Measurements from ENCODE around the gene GFRA4.

Gene GFRA4

GRCh38 chr20:3661060-3661813 lies 2.0 kb downstream of the GFRA4 start:
- H3K27me3 ChIP-seq (ENCODE audit: low read depth), result peaks cover 9% of the 10 kb centered on the region; the same call in 1 of the 2 replicates
- in situ Hi-C loops (cut with MboI; ENCODE audit: low sequenced_read_pairs), result no loop called here
- no peak overlapping the region for H3K4me3 ChIP-seq
- H3K9me3 ChIP-seq, result no peaks in the 10 kb centered on the region
- no peaks in the 10 kb centered on the region for H3K36me3 ChIP-seq (replicated peaks)
- no peak for DNase-seq (ENCODE audit: low spot score in 2 of 2)
- no peaks in the 10 kb centered on the region for H3K4me1 ChIP-seq

- no peaks in the 10 kb centered on the region for H3K4me1 ChIP-seq
- no peak overlapping the region for H3K4me3 ChIP-seq
- no peaks in the 10 kb centered on the region for H3K36me3 ChIP-seq (replicated peaks)
- in situ Hi-C loops (cut with MboI; ENCODE audit: low sequenced_read_pairs), result no loop called here
- peaks cover 9% of the 10 kb centered on the region; the same call in 1 of the 2 replicates for H3K27me3 ChIP-seq (ENCODE audit: low read depth)
- no peaks in the 10 kb centered on the region for H3K9me3 ChIP-seq
- no peak for DNase-seq (ENCODE audit: low spot score in 2 of 2)
Observed at GRCh38 chr20:3660262-3661059, 2.7 kb downstream of the GFRA4 start.

GRCh38 chr20:3659492-3660261 lies 3.5 kb downstream of the GFRA4 start:
- no peak for DNase-seq (ENCODE audit: low spot score in 2 of 2)
- no peaks in the 10 kb centered on the region for H3K4me1 ChIP-seq
- in situ Hi-C loops (cut with MboI; ENCODE audit: low sequenced_read_pairs), result no loop called here
- peaks cover 9% of the 10 kb centered on the region; the same call in 1 of the 2 replicates for H3K27me3 ChIP-seq (ENCODE audit: low read depth)
- no peaks in the 10 kb centered on the region for H3K36me3 ChIP-seq (replicated peaks)
- no peak overlapping the region for H3K4me3 ChIP-seq
- H3K9me3 ChIP-seq, result no peaks in the 10 kb centered on the region

GRCh38 chr20:3658716-3659491 lies 4.3 kb downstream of the GFRA4 start:
- Histone ChIP-seq H3K36me3 (replicated peaks) (no peaks in the 10 kb centered on the region), H3K4me1 (no peaks in the 10 kb centered on the region), H3K27me3 (ENCODE audit: low read depth) (peaks cover 9% of the 10 kb centered on the region; the same call in 1 of the 2 replicates), H3K9me3 (no peaks in the 10 kb centered on the region), H3K4me3 (no peak overlapping the region)
- DNase-seq (ENCODE audit: low spot score in 2 of 2), result peak in 1 of 2 experiments; percentile 3
- in situ Hi-C loops (cut with MboI; ENCODE audit: low sequenced_read_pairs), result no loop called here

GRCh38 chr20:3658019-3658715 lies 5.0 kb downstream of the GFRA4 start:
- in situ Hi-C loops (cut with MboI; ENCODE audit: low sequenced_read_pairs), result no loop called here
- H3K27me3 ChIP-seq (ENCODE audit: low read depth), result peaks cover 9% of the 10 kb centered on the region; the same call in 1 of the 2 replicates
- H3K4me3 ChIP-seq, result no peak overlapping the region
- no peaks in the 10 kb centered on the region for H3K4me1 ChIP-seq
- H3K36me3 ChIP-seq (replicated peaks), result no peaks in the 10 kb centered on the region
- H3K9me3 ChIP-seq, result no peaks in the 10 kb centered on the region
- peak in 1 of 2 experiments; percentile 1 for DNase-seq (ENCODE audit: low spot score in 2 of 2)

- in situ Hi-C loops (cut with MboI; ENCODE audit: low sequenced_read_pairs), result no loop called here
- Histone ChIP-seq H3K27me3 (ENCODE audit: low read depth) (no peaks in the 10 kb centered on the region), H3K4me1 (no peaks in the 10 kb centered on the region), H3K4me3 (no peak overlapping the region), H3K9me3 (no peaks in the 10 kb centered on the region), H3K36me3 (replicated peaks) (no peaks in the 10 kb centered on the region)
- DNase-seq (ENCODE audit: low spot score in 2 of 2), result no peak
Observed at GRCh38 chr20:3655131-3655405, 8.1 kb downstream of the GFRA4 start.

- Histone ChIP-seq H3K4me3 (no peak overlapping the region), H3K27me3 (ENCODE audit: low read depth) (no peaks in the 10 kb centered on the region), H3K4me1 (no peaks in the 10 kb centered on the region), H3K9me3 (no peaks in the 10 kb centered on the region), H3K36me3 (replicated peaks) (no peaks in the 10 kb centered on the region)
- in situ Hi-C loops (cut with MboI; ENCODE audit: low sequenced_read_pairs), result no loop called here
- DNase-seq (ENCODE audit: low spot score in 2 of 2), result no peak
Observed at GRCh38 chr20:3654326-3655130, 8.7 kb downstream of the GFRA4 start.

- in situ Hi-C loops (cut with MboI; ENCODE audit: low sequenced_read_pairs), result no loop called here
- Histone ChIP-seq H3K9me3 (no peaks in the 10 kb centered on the region), H3K4me3 (no peak overlapping the region), H3K4me1 (no peaks in the 10 kb centered on the region), H3K36me3 (replicated peaks) (no peaks in the 10 kb centered on the region), H3K27me3 (ENCODE audit: low read depth) (no peaks in the 10 kb centered on the region)
- DNase-seq (ENCODE audit: low spot score in 2 of 2), result no peak
Observed at GRCh38 chr20:3653921-3654320, 9.3 kb downstream of the GFRA4 start.

GRCh38 chr20:3652676-3653596 lies 10.3 kb downstream of the GFRA4 start:
- no peaks in the 10 kb centered on the region for H3K36me3 ChIP-seq (replicated peaks)
- no peaks in the 10 kb centered on the region for H3K4me1 ChIP-seq
- no peaks in the 10 kb centered on the region for H3K27me3 ChIP-seq (ENCODE audit: low read depth)
- H3K9me3 ChIP-seq, result no peaks in the 10 kb centered on the region
- no peak overlapping the region for H3K4me3 ChIP-seq
- in situ Hi-C loops (cut with MboI; ENCODE audit: low sequenced_read_pairs), result no loop called here
- DNase-seq (ENCODE audit: low spot score in 2 of 2), result no peak

GRCh38 chr20:3652221-3652620 lies 11.0 kb downstream of the GFRA4 start:
- Histone ChIP-seq H3K36me3 (replicated peaks) (no peaks in the 10 kb centered on the region), H3K4me3 (no peak overlapping the region), H3K4me1 (peaks cover under 1% of the 10 kb centered on the region; the same call in 1 of the 2 replicates), H3K9me3 (no peaks in the 10 kb centered on the region), H3K27me3 (ENCODE audit: low read depth) (no peaks in the 10 kb centered on the region)
- no peak for DNase-seq (ENCODE audit: low spot score in 2 of 2)
- in situ Hi-C loops (cut with MboI; ENCODE audit: low sequenced_read_pairs), result no loop called here

GRCh38 chr20:3651204-3651962 lies 11.8 kb downstream of the GFRA4 start:
- DNase-seq (ENCODE audit: low spot score in 2 of 2), result no peak
- in situ Hi-C loops (cut with MboI; ENCODE audit: low sequenced_read_pairs), result no loop called here

More at GRCh38 chr20:3651204-3651962, 11.8 kb downstream of the GFRA4 start:
- H3K4me3 ChIP-seq, result no peak overlapping the region
- no peaks in the 10 kb centered on the region for H3K9me3 ChIP-seq
- peaks cover 8% of the 10 kb centered on the region for H3K4me1 ChIP-seq
- no peaks in the 10 kb centered on the region for H3K36me3 ChIP-seq (replicated peaks)
- H3K27me3 ChIP-seq (ENCODE audit: low read depth), result no peaks in the 10 kb centered on the region

All from HAP-1 (cell line).